NCI-H2196 treated with DMSO at 0.1 percent for 48 hours (cell line): Measurements from ENCODE around the gene GPR17.

Source experiments
- DNase-seq: peaks from one replicate; lab custom pipeline; 2025; ENCODE audit not compliant: unreplicated experiment; lab: John Stamatoyannopoulos, UW

Gene GPR17

DNA sequence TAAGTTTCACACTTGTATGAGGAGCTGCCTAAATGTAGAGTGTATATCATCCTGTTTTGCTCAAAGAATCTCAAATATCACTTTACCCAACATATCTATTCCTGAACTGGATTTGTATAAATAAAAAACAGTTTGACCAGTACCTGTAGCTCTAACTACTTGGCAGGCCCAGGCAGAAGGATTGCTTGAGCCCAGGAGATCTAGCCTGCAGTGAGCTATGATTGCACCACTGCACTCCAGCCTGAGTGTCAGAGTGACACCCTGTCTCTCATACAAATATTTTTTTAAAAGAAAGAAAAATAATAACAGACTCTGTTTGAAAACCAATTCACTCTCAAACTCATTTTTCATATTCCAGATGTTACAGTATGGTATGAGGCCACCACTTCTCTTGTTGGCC, 37.1 kb downstream of the GPR17 start:
- no peak for DNase-seq

DNA sequence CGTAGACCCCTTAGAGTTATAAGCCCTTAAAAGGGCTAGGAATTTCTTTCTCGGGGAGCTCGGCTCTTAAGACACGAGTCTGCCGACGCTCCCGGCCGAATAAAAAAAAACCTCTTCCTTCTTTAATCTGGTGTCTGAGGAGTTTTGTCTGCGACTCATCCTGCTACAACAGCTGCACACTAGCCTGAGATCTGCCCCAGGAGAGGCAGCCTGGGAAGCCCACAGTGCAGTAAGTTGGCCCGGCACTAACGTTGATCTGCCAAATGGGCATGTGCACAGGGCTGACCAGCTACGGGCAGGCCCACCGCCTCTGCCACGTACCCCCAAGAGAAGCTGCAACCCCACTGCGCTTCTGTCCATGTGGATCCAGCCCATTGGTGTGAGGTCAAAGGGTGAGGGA, 37.8 kb downstream of the GPR17 start:
- no peak for DNase-seq

GRCh38 chr2:127685410-127686080, 39.6 kb downstream of the GPR17 start:
- no peak for DNase-seq

- DNase-seq: no peak
Measured at GRCh38 chr2:127688405-127688804, 42.5 kb downstream of the GPR17 start.

DNA sequence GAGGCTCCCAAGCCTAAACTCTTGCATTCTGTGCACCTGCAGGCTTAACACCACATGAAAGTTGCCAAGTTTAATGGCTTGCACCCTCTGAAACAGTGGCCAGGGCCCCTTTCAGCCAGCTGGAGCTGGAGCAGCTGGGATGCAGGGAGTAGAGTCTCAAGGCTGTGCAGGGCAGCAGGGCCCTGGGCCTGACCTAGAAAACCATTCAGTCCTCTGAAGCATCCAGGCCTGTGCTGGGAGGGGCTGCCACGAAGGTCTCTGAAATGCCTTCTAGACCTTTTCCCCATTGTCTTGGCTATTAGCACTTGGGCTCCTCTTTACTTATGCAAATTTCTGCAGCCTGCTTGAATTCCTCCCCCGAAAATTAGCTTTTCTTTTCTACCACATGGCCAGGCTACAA, 44.7 kb downstream of the GPR17 start:
- no peak for DNase-seq

- no peak for DNase-seq
Measured at GRCh38 chr2:127694986-127695385, 49.0 kb downstream of the GPR17 start.

- no peak for DNase-seq
Measured at GRCh38 chr2:127695491-127696472, 49.8 kb downstream of the GPR17 start.

GRCh38 chr2:127697482-127698180, 51.7 kb downstream of the GPR17 start:
- no peak for DNase-seq

- DNase-seq: no peak
Measured at GRCh38 chr2:127698553-127699355, 52.8 kb downstream of the GPR17 start.

- DNase-seq: no peak
Measured at GRCh38 chr2:127700527-127701192, 54.7 kb downstream of the GPR17 start.

DNA sequence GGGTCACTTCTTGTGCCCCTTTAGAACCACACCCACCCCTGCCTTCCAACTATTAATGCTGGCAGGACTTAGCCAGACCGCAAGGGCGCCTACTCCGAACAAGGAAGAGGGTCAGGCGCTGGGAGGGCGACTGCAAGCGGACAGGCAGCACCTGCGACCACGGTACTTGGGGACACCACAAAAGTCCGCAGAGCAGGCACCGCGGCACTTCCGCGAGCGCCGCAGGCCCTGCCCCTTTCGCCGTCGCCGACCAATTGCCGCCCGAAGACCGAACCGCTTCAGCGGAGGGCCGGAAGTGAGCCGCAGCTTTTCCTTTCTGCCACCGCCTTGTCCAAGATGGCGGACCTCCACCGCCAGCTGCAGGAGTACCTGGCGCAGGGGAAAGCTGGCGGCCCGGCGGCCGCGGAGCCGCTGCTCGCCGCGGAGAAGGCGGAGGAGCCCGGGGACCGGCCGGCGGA, 55.3 kb downstream of the GPR17 start, which contains the start of gene SFT2D3:
TSS of gene SFT2D3 (plus strand) at position 305 of the 458 bp plus-strand sequence. CDS start at position 337, 32 bp downstream.
- DNase-seq: peak; percentile 86

- peak; percentile 45 for DNase-seq
Measured at GRCh38 chr2:127701651-127702394, 55.9 kb downstream of the GPR17 start.
